Small intestine (tissue), 7 donors: ENCODE results near the gene SARDH. TPM values are rescaled to one million over a fixed set of nuclear protein-coding genes. Genes with fewer than 3 reads are reported as not detected.

Experiments used
- DNase-seq, 2 donors: peaks; one replicate each; pipeline versions ENCODE4 v3.0.0 to v3.0.0-alpha.2; 2013
- FAIRE-seq: peaks from 2 replicates; lab custom pipeline; 2012; peaks lifted over from hg19 to GRCh38; lab: Jason Lieb, UNC
- H3K27ac ChIP-seq, 3 donors: one replicate each; pipeline ENCODE4 v1.5.1; 2013; ENCODE audit warnings: low read length in 2 of 3, mild to moderate bottlenecking in 2 of 3, control low read depth in 1 of 3, inconsistent platforms in 1 of 3, low read depth in 1 of 3, moderate library complexity in 1 of 3
- H3K27me3 ChIP-seq, 3 donors: one replicate each; pipeline ENCODE4 v1.6.1; 2013; ENCODE audit warnings: low read length in 3 of 3, inconsistent platforms in 1 of 3; ENCODE audit not compliant: control insufficient read depth in 3 of 3, insufficient read depth in 3 of 3
- H3K36me3 ChIP-seq, 3 donors: one replicate each; pipeline ENCODE4 v1.6.1; 2013; ENCODE audit warnings: low read length in 3 of 3, inconsistent platforms in 1 of 3, low read depth in 1 of 3, mild to moderate bottlenecking in 1 of 3, moderate library complexity in 1 of 3; ENCODE audit not compliant: control insufficient read depth in 3 of 3, insufficient read depth in 2 of 3
- H3K4me1 ChIP-seq, 3 donors: one replicate each; pipeline ENCODE4 v1.6.1; 2013; ENCODE audit warnings: low read length in 2 of 3, inconsistent platforms in 1 of 3, low read depth in 1 of 3, mild to moderate bottlenecking in 1 of 3, moderate library complexity in 1 of 3; ENCODE audit not compliant: control insufficient read depth in 3 of 3, insufficient read depth in 2 of 3
- H3K4me3 ChIP-seq, 3 donors: one replicate each; pipeline ENCODE4 v1.5.1; 2013; ENCODE audit warnings: low read length in 3 of 3, control low read depth in 1 of 3, inconsistent platforms in 1 of 3, low read depth in 1 of 3, mild to moderate bottlenecking in 1 of 3, moderate library complexity in 1 of 3
- H3K9me3 ChIP-seq, 2 donors: one replicate each; pipeline ENCODE4 v1.6.1; 2013; ENCODE audit warnings: low read depth in 1 of 2, low read length in 1 of 2; ENCODE audit not compliant: control insufficient read depth in 2 of 2, insufficient read depth in 1 of 2
- WGBS, 3 donors: extraction: QIAGEN DNeasy Blood & Tissue Kit; methylation state at CpG; one replicate each; pipeline ENCODE4 v1.1.7; 2013; 5-methylcytosine and 5-hydroxymethylcytosine counted together
- polyA plus RNA-seq, 4 donors: library from polyadenylated mRNA; stranded (reverse) in 3 of 4; unstranded in 1 of 4; fragments of 200-250 nt in 3 of 4; fragments of 120-200 nt in 1 of 4; gene quantifications; one replicate each; pipeline versions ENCODE4 v1.2.1 to v1.2.3, GENCODE V29; 2013
- donor health status: healthy with polysubstance abuse.
- donor health status: control.
- donor health status: control.
- donor health status: Bipolar disorder and iron deficiency.
- donor health status: healthy.

SARDH gene
- polyA plus RNA-seq, 4 donors: 0.51 to 2.6 (median 0.54) TPM; not detected in 1

- no peak overlapping the region for H3K27ac ChIP-seq
- no peaks in the 10 kb centered on the region for H3K27me3 ChIP-seq
- FAIRE-seq (no peak), DNase-seq (no peak)
- no peaks in the 10 kb centered on the region for H3K4me1 ChIP-seq
- peaks cover 0 to 19% of the 10 kb centered on the region in 2 donors for H3K9me3 ChIP-seq
- WGBS, 3 donors: 94 to 96% (median 95%) methylated on average over 16 to 20 of the region's 20 CpGs
- H3K4me3 ChIP-seq: no peak overlapping the region
- H3K36me3 ChIP-seq: peaks cover 9 to 91% (median 27%) of the 10 kb centered on the region in 3 donors
Observed at GRCh38 chr9:133778336-133779013, 40.3 kb upstream of the SARDH start.

GRCh38 chr9:133777871-133778270 lies 39.7 kb upstream of the SARDH start:
- Histone ChIP-seq H3K4me1 (no peaks in the 10 kb centered on the region), H3K4me3 (no peak overlapping the region), H3K9me3 (peaks cover 0 to 19% of the 10 kb centered on the region in 2 donors), H3K27me3 (no peaks in the 10 kb centered on the region), H3K27ac (no peak overlapping the region), H3K36me3 (peaks cover 9 to 90% (median 27%) of the 10 kb centered on the region in 3 donors)
- FAIRE-seq: no peak
- WGBS, 3 donors: 95 to 98% (median 95%) methylated on average over 14 of the region's 14 CpGs
- no peak for DNase-seq

- Histone ChIP-seq H3K36me3 (peaks cover 9 to 90% (median 29%) of the 10 kb centered on the region in 3 donors), H3K4me1 (no peaks in the 10 kb centered on the region), H3K27ac (no peak overlapping the region), H3K4me3 (no peak overlapping the region), H3K9me3 (peaks cover 0 to 19% of the 10 kb centered on the region in 2 donors), H3K27me3 (no peaks in the 10 kb centered on the region)
- FAIRE-seq (no peak), DNase-seq (no peak)
- 81 to 91% (median 89%) methylated on average over 15 of the region's 15 CpGs for WGBS, 3 donors
Observed at GRCh38 chr9:133777068-133777791, 39.1 kb upstream of the SARDH start.

- H3K27ac ChIP-seq: no peak overlapping the region
- 95 to 97% (median 96%) methylated on average over 27 of the region's 27 CpGs for WGBS, 3 donors
- no peaks in the 10 kb centered on the region for H3K4me1 ChIP-seq
- H3K4me3 ChIP-seq: no peak overlapping the region
- FAIRE-seq: no peak
- no peaks in the 10 kb centered on the region for H3K27me3 ChIP-seq
- H3K36me3 ChIP-seq: peaks cover 12 to 93% (median 32%) of the 10 kb centered on the region in 3 donors
- DNase-seq: no peak
- H3K9me3 ChIP-seq: peaks cover 0 to 19% of the 10 kb centered on the region in 2 donors
Observed at GRCh38 chr9:133775951-133776905, 38.1 kb upstream of the SARDH start.

GRCh38 chr9:133775291-133775690 lies 37.1 kb upstream of the SARDH start:
- Histone ChIP-seq H3K27me3 (no peaks in the 10 kb centered on the region), H3K27ac (no peak overlapping the region), H3K36me3 (peaks cover 12 to 93% (median 32%) of the 10 kb centered on the region in 3 donors), H3K4me1 (no peaks in the 10 kb centered on the region), H3K9me3 (peaks cover 0 to 19% of the 10 kb centered on the region in 2 donors), H3K4me3 (no peak overlapping the region)
- FAIRE-seq: no peak
- no peak for DNase-seq
- 91 to 92% (median 91%) methylated on average over 2 of the region's 2 CpGs for WGBS, 3 donors

GRCh38 chr9:133774799-133775198 lies 36.6 kb upstream of the SARDH start:
- FAIRE-seq (no peak), DNase-seq (no peak)
- 97 to 98% (median 97%) methylated on average over 16 of the region's 16 CpGs for WGBS, 3 donors
- no peaks in the 10 kb centered on the region for H3K27me3 ChIP-seq
- peaks cover 0 to 19% of the 10 kb centered on the region in 2 donors for H3K9me3 ChIP-seq
- no peak overlapping the region for H3K4me3 ChIP-seq
- H3K27ac ChIP-seq: no peak overlapping the region
- peaks cover 16 to 93% (median 36%) of the 10 kb centered on the region in 3 donors for H3K36me3 ChIP-seq
- H3K4me1 ChIP-seq: no peaks in the 10 kb centered on the region

GRCh38 chr9:133773889-133774655 lies 35.9 kb upstream of the SARDH start:
- DNase-seq (no peak), FAIRE-seq (no peak)
- no peaks in the 10 kb centered on the region for H3K4me1 ChIP-seq
- H3K36me3 ChIP-seq: peaks cover 21 to 93% (median 36%) of the 10 kb centered on the region in 3 donors
- H3K4me3 ChIP-seq: no peak overlapping the region
- WGBS, 3 donors: 83 to 98% (median 97%) methylated on average over 8 to 9 of the region's 9 CpGs
- peaks cover 0 to 19% of the 10 kb centered on the region in 2 donors for H3K9me3 ChIP-seq
- H3K27me3 ChIP-seq: no peaks in the 10 kb centered on the region
- no peak overlapping the region for H3K27ac ChIP-seq
